WTC11 (cell line): Measurements from ENCODE around the gene SPIRE2. TPM values are rescaled to one million over a fixed set of nuclear protein-coding genes. Genes with fewer than 3 reads are reported as not detected.
"Not testable (repeated sequence)": the region's sequence is repeated elsewhere in the genome, so short reads cannot be mapped to it uniquely, and the experiment has no call there.

Experiments used
- ATAC-seq: fragments of 200-7000 bp; cut with Tn5 transposase; 2 replicates; pipeline ENCODE4 v1.10.0; 2021; ENCODE audit warnings: mild to moderate bottlenecking, moderate library complexity
- CTCF ChIA-PET: fragments of 300-600 bp; sonication (Branson Sonifier 250); formaldehyde crosslinking; loops from one replicate; lab custom pipeline; 2021; ENCODE audit warnings: antibody characterized with exemption; lab: Charles Lee
- POLR2A ChIA-PET: fragments of 350-600 bp; sonication (Branson Sonifier 250); formaldehyde crosslinking; loops from one replicate; lab custom pipeline; 2021; ENCODE audit warnings: antibody characterized with exemption; lab: Charles Lee
- DNase-seq: peaks from one replicate; pipeline ENCODE4 v3.0.0; 2021; ENCODE audit warnings: low spot score
- H3K27ac Mint-ChIP-seq: 2 replicates; pipeline ENCODE4 v1.8.0; 2021; ENCODE audit warnings: mixed read lengths
- H3K27me3 Mint-ChIP-seq: 2 replicates; pipeline ENCODE4 v1.8.0; 2021; ENCODE audit warnings: low read depth, mild to moderate bottlenecking, moderate library complexity, mixed read lengths
- H3K36me3 Mint-ChIP-seq: 2 replicates; pipeline ENCODE4 v1.8.0; 2021; ENCODE audit warnings: mixed read lengths
- H3K4me1 Mint-ChIP-seq: 2 replicates; pipeline ENCODE4 v1.8.0; 2022; ENCODE audit warnings: mixed read lengths
- H3K4me3 Mint-ChIP-seq: 2 replicates; pipeline ENCODE4 v1.8.0; 2021; ENCODE audit warnings: mild to moderate bottlenecking, moderate library complexity, mixed read lengths
- H3K9me3 Mint-ChIP-seq: 2 replicates; pipeline ENCODE4 v1.8.0; 2021; ENCODE audit warnings: mixed read lengths
- AR ChIP-seq: fragments of 250-450 bp; sonication (Bioruptor Pico); IDR thresholded peaks from 2 replicates; pipeline ENCODE4 v1.9.0; 2021; ENCODE audit warnings: mild to moderate bottlenecking
- ARID4B ChIP-seq: sonication (generic); formaldehyde crosslinking; IDR thresholded peaks from 2 replicates; pipeline ENCODE4 v1.8.0; 2023; ENCODE audit warnings: missing genetic modification reagents, mild to moderate bottlenecking, borderline replicate concordance
- ATF1 ChIP-seq: sonication (generic); formaldehyde crosslinking; IDR thresholded peaks from 2 replicates; pipeline ENCODE4 v1.8.1; 2023; ENCODE audit warnings: mild to moderate bottlenecking, moderate library complexity, missing genetic modification reagents
- FOXP4 ChIP-seq: sonication (generic); formaldehyde crosslinking; IDR thresholded peaks from 2 replicates; pipeline ENCODE4 v1.8.0; 2022; ENCODE audit warnings: mild to moderate bottlenecking, missing genetic modification reagents
- GABPB1 ChIP-seq: sonication (generic); formaldehyde crosslinking; IDR thresholded peaks from 2 replicates; pipeline ENCODE4 v1.8.1; 2023; ENCODE audit warnings: mild to moderate bottlenecking, missing genetic modification reagents
- JUN ChIP-seq: sonication (generic); formaldehyde crosslinking; IDR thresholded peaks from 2 replicates; pipeline ENCODE4 v1.8.0; 2023; ENCODE audit warnings: mild to moderate bottlenecking, missing genetic modification reagents
- MAX ChIP-seq: sonication (generic); formaldehyde crosslinking; IDR thresholded peaks from 2 replicates; pipeline ENCODE4 v1.8.0; 2022; ENCODE audit warnings: mild to moderate bottlenecking, missing genetic modification reagents
- PRDM15 ChIP-seq: sonication (generic); formaldehyde crosslinking; IDR thresholded peaks from 2 replicates; pipeline ENCODE4 v1.8.0; 2022; ENCODE audit warnings: missing genetic modification reagents
- PRRX2 ChIP-seq: fragments of 250-450 bp; sonication (Bioruptor Pico); IDR thresholded peaks from 2 replicates; pipeline ENCODE4 v1.8.0; 2021; ENCODE audit warnings: mild to moderate bottlenecking
- RORB ChIP-seq: fragments of 250-450 bp; sonication (Bioruptor Pico); IDR thresholded peaks from 2 replicates; pipeline ENCODE4 v1.9.0; 2021; ENCODE audit warnings: mild to moderate bottlenecking
- USF1 ChIP-seq: sonication (generic); formaldehyde crosslinking; IDR thresholded peaks from 2 replicates; pipeline ENCODE4 v1.8.0; 2022; ENCODE audit warnings: mild to moderate bottlenecking, missing genetic modification reagents
- ZNF219 ChIP-seq: sonication (generic); formaldehyde crosslinking; IDR thresholded peaks from 2 replicates; pipeline ENCODE4 v1.8.0; 2023; ENCODE audit warnings: missing genetic modification reagents, mild to moderate bottlenecking, borderline replicate concordance
- ZNF263 ChIP-seq: sonication (generic); formaldehyde crosslinking; IDR thresholded peaks from 2 replicates; pipeline ENCODE4 v1.8.1; 2022; ENCODE audit warnings: low read depth, mild to moderate bottlenecking, moderate library complexity, missing genetic modification reagents
- total RNA-seq: library from RNA; stranded (reverse); gene quantifications from 3 replicates; pipeline ENCODE4 v1.2.3, GENCODE V29; 2021

The SPIRE2 gene
- total RNA-seq, 1 experiment from 2014 or later = 19.7 TPM

- H3K4me3 Mint-ChIP-seq, H3K27ac Mint-ChIP-seq: not testable (repeated sequence)
Measured at GRCh38 chr16:89823824-89824148, 4.5 kb upstream of the SPIRE2 start.

GRCh38 chr16:89826531-89827382 is 1.5 kb upstream of the SPIRE2 start:
- TF ChIP-seq RORB (CRISPR knock-in tag) = no peak
- H3K36me3 Mint-ChIP-seq = peaks cover 4% of the 10 kb centered on the region; the same call in 1 of the 2 replicates
- no peak overlapping the region for H3K27ac Mint-ChIP-seq
- CTCF ChIA-PET = no interaction called here
- DNase-seq = no peak
- peak overlapping the region; percentile 78 for H3K4me3 Mint-ChIP-seq
- POLR2A ChIA-PET = interaction anchor here (0.7 kb wide), 1 partner anchor 10 kb away, joined by 5 read pairs; the partner anchor contains the start of gene FANCA
- H3K9me3 Mint-ChIP-seq = no peaks in the 10 kb centered on the region
- no peak for ATAC-seq
- no peaks in the 10 kb centered on the region; the same call in 1 of the 2 replicates for H3K27me3 Mint-ChIP-seq
- peaks cover 33% of the 10 kb centered on the region for H3K4me1 Mint-ChIP-seq

More at GRCh38 chr16:89823824-89824148, 4.5 kb upstream of the SPIRE2 start:
- CTCF ChIA-PET = interaction anchor here (1.2 to 1.3 kb wide), 2 partner anchors 37 to 86 kb away, joined by 3 to 4 read pairs; no protein-coding TSS in a partner anchor
- TF ChIP-seq GABPB1 (CRISPR knock-in tag) = peak; percentile 24; the same call in 1 of the 2 replicates
- POLR2A ChIA-PET, H3K27me3 Mint-ChIP-seq, H3K9me3 Mint-ChIP-seq, ATAC-seq, DNase-seq: not testable (repeated sequence)
- Mint-ChIP-seq H3K4me1 (peaks cover 30% of the 10 kb centered on the region), H3K36me3 (peaks cover 11% of the 10 kb centered on the region)

- CTCF ChIA-PET = interaction anchor here (1.5 to 2.5 kb wide), 4 partner anchors 33 to 122 kb away, joined by 4 to 8 read pairs (median 8); partner anchors contain the start of gene MC1R
- ATAC-seq (peak; percentile 13), DNase-seq (peak; percentile 63)
- H3K27me3 Mint-ChIP-seq = no peaks in the 10 kb centered on the region; the same call in 1 of the 2 replicates
- no peaks in the 10 kb centered on the region for H3K36me3 Mint-ChIP-seq
- no peaks in the 10 kb centered on the region for H3K9me3 Mint-ChIP-seq
- peaks cover 28% of the 10 kb centered on the region for H3K4me1 Mint-ChIP-seq
- H3K4me3 Mint-ChIP-seq = peak overlapping the region; percentile 78
- H3K27ac Mint-ChIP-seq = peak overlapping the region; percentile 60
- POLR2A ChIA-PET = interaction anchor here (0.7 kb wide), 1 partner anchor 11 kb away, joined by 5 read pairs; the partner anchor contains the start of gene FANCA
- no peak for TF ChIP-seq AR
- no peak for TF ChIP-seq ZNF263 (CRISPR knock-in tag)
- no peak for TF ChIP-seq ATF1 (CRISPR knock-in tag)
- no peak for TF ChIP-seq ZNF219
- TF ChIP-seq USF1 (CRISPR knock-in tag) = 0 out of 2 replicates have a peak, but pooled peaks have one; percentile 21
- 0 out of 2 replicates have a peak, but pooled peaks have one; percentile 16 for TF ChIP-seq MAX (CRISPR knock-in tag)
- peak; percentile 24; the same call in 1 of the 2 replicates for TF ChIP-seq FOXP4 (CRISPR knock-in tag)
- TF ChIP-seq ARID4B (CRISPR knock-in tag) = 0 out of 2 replicates have a peak, but pooled peaks have one; percentile 48
- 0 out of 2 replicates have a peak, but pooled peaks have one; percentile 37 for TF ChIP-seq JUN (CRISPR knock-in tag)
- peak; percentile 58; the same call in 1 of the 2 replicates for TF ChIP-seq PRDM15 (CRISPR knock-in tag)
- TF ChIP-seq PRRX2 (CRISPR knock-in tag) = no peak
Measured at GRCh38 chr16:89827383-89828198, 684 bp upstream of the SPIRE2 start.
